ENCODE results near the gene ZDHHC14. TPM values are rescaled to one million over a fixed set of nuclear protein-coding genes. Genes with fewer than 3 reads are reported as not detected.

Gene ZDHHC14
- total RNA-seq, 4 donors from 2014 or later: 7.1 to 11.4 (median 9.8) TPM

DNA sequence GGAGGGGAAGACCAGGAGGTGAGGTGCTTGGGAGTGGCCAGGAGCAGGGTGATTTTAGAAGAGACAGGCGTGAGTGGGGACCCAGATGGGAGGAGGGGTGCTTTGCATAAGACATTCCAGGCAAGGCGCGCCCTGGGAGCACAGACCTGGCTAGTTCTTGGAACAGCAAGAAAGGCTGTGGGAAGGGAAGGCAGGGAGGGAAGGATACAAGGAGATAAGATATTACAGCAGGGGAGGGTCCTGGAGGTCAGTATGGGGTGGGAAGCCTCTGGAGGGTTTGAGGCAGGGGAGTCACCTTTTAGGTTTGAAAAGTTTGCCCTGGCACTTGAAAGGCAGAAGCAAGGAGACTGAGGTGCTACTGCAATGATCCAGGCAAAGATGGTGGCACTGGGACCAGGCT, 111.8 kb downstream of the ZDHHC14 start:
- Histone ChIP-seq H3K27me3 (no peaks in the 10 kb centered on the region), H3K4me1 (peaks cover 0 to 3% (median 0%) of the 10 kb centered on the region in 4 donors), H3K4me3 (no peak overlapping the region), H3K9me3 (peaks cover 0 to 4% (median 0%) of the 10 kb centered on the region in 4 donors), H3K27ac (replicated peaks in 1 of 4) (no peak overlapping the region), H3K36me3 (no peaks in the 10 kb centered on the region)
- DNase-seq (ENCODE audit: extremely low spot score): peak; percentile 72
- TF ChIP-seq POLR2AphosphoS5 (IDR thresholded peaks at IDR 0.05): no peak
- TF ChIP-seq POLR2A (IDR thresholded peaks at IDR 0.05; ENCODE audit: low read depth): no peak
- TF ChIP-seq EP300 (IDR thresholded peaks at IDR 0.05): no peak
- TF ChIP-seq CTCF (IDR thresholded peaks at IDR 0.05): no peak
- intact Hi-C loops (cut with DNase I): no loop called here
- 98% methylated on average over 3 of the region's 3 CpGs for WGBS

DNA sequence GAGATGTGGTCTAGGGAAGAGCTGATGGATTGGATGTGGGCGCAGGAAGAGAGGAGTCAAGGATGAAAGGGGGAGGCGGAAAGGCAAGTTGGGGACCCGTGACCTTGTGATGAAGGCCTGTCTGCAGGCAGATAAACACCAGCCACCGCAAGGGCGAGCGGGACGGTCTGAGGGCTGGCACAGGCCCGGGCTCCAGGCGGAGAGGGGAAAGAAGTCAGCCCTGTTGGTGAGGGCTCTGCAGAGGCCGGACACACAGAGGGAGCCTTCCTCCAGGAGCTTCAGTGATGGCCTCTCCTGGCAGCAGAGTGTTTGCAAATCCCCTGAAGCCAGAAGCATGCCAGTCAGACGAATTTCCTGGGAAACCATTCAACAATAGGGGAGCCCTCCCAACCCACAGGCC, 112.2 kb downstream of the ZDHHC14 start:
- TF ChIP-seq POLR2A (IDR thresholded peaks at IDR 0.05; ENCODE audit: low read depth) (no peak), CTCF (IDR thresholded peaks at IDR 0.05) (no peak)
- WGBS: 97% methylated on average over 11 of the region's 11 CpGs
- no peaks in the 10 kb centered on the region for H3K27me3 ChIP-seq

DNA sequence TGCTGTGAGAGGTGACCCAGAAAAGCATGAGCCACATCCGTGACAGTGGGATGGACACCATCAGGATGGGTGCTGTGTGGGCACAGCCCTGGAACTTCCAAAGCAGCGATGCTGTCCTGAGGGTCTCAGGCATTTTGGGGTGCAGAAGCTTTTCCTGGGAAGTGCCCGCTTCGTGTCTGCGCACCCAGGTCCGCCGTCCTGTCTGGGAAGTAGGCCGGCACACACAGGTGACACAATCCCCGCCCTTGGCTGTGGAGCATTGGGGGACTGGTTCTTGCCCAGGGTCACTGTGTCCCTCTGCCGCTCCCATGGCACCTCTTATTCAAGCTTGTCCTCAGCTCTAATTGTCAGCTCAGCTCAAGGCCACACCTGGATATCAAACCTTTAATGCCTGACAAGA, 112.6 kb downstream of the ZDHHC14 start:
- no peak overlapping the region for H3K4me3 ChIP-seq
- intact Hi-C loops (cut with DNase I): no loop called here
- H3K9me3 ChIP-seq: peaks cover 0 to 4% (median 0%) of the 10 kb centered on the region in 4 donors
- TF ChIP-seq EP300 (IDR thresholded peaks at IDR 0.05) (no peak), POLR2AphosphoS5 (IDR thresholded peaks at IDR 0.05) (no peak), POLR2A (IDR thresholded peaks at IDR 0.05; ENCODE audit: low read depth) (no peak), CTCF (IDR thresholded peaks at IDR 0.05) (no peak)
- H3K27me3 ChIP-seq: no peaks in the 10 kb centered on the region
- no peaks in the 10 kb centered on the region for H3K4me1 ChIP-seq
- 97% methylated on average over 7 of the region's 10 CpGs for WGBS
- no peaks in the 10 kb centered on the region for H3K36me3 ChIP-seq
- H3K27ac ChIP-seq (replicated peaks in 1 of 4): no peak overlapping the region
- peak; percentile 89 for DNase-seq (ENCODE audit: extremely low spot score)

More for the DNA sequence above, 112.2 kb downstream of the ZDHHC14 start:
- H3K4me3 ChIP-seq: no peak overlapping the region
- peaks cover 0 to 4% (median 0%) of the 10 kb centered on the region in 4 donors for H3K9me3 ChIP-seq
- no peaks in the 10 kb centered on the region for H3K36me3 ChIP-seq
- H3K27ac ChIP-seq (replicated peaks in 1 of 4): no peak overlapping the region
- intact Hi-C loops (cut with DNase I): no loop called here
- peak; percentile 81 for DNase-seq (ENCODE audit: extremely low spot score)
- no peaks in the 10 kb centered on the region for H3K4me1 ChIP-seq

DNA sequence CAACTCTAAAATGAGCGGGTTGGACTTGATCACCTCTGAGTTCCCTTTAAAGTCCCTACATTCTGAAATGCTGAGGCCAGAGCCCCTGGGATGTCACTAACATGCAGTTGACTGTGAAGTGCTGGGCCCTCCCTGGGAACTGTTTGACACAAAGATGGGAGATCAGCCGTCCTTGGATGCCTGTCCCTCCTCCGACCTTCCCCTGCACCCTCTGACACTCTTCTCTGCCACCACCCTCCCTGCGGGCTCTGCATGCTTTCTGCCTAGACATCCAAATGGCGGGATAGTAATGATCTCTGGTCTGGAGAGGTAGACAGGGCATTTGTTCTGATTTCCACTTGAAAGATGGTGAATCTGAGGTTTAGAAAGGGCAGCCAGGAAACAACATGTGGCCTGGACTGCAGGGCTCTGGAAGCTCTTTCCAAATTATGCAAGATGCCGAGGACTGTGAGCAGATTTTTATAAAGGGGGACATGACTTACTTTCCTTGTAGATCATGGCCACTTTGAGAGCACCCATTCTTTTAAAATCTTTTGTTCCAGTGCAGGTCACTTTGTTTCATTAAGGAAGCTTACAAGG, 113.2 kb downstream of the ZDHHC14 start:
- Histone ChIP-seq H3K27ac (replicated peaks in 1 of 4) (no peak overlapping the region), H3K36me3 (no peaks in the 10 kb centered on the region), H3K9me3 (peaks cover 0 to 6% (median 0%) of the 10 kb centered on the region in 4 donors), H3K4me1 (no peaks in the 10 kb centered on the region), H3K4me3 (no peak overlapping the region), H3K27me3 (no peaks in the 10 kb centered on the region)
- 84% methylated on average over 6 of the region's 6 CpGs for WGBS
- peak; percentile 53 for DNase-seq (ENCODE audit: extremely low spot score)
- intact Hi-C loops (cut with DNase I): no loop called here
- TF ChIP-seq POLR2A (IDR thresholded peaks at IDR 0.05; ENCODE audit: low read depth): no peak
- TF ChIP-seq POLR2AphosphoS5 (IDR thresholded peaks at IDR 0.05): no peak
- TF ChIP-seq EP300 (IDR thresholded peaks at IDR 0.05): no peak
- TF ChIP-seq CTCF (IDR thresholded peaks at IDR 0.05): no peak
